GM23338 (cell line): ENCODE results near the gene KHSRP. TPM values are rescaled to one million over a fixed set of nuclear protein-coding genes. Genes with fewer than 3 reads are reported as not detected.

Experiments used
- ATAC-seq: fragments of 200-7000 bp; cut with Tn5 transposase; 3 replicates; pipeline ENCODE4 v1.9.1; 2020
- DNase-seq: peaks from one replicate; pipeline ENCODE4 v3.0.0-alpha.2; 2015; ENCODE audit warnings: low spot score
- H2AFZ ChIP-seq: fragments of 200-600 bp; sonication (generic); 2 replicates; pipeline ENCODE4 v1.8.0; 2016; ENCODE audit warnings: antibody characterized with exemption, mild to moderate bottlenecking, moderate library complexity
- H3F3A ChIP-seq: fragments of 200-600 bp; sonication (generic); replicated peaks from 2 replicates; pipeline ENCODE4 v1.8.0; 2017; ENCODE audit warnings: antibody characterized with exemption, mixed run types, low read depth
- H3K27ac ChIP-seq: fragments of 200-600 bp; sonication (generic); 2 replicates; pipeline ENCODE4 v1.6.1; 2016; ENCODE audit warnings: low read depth
- H3K27me3 ChIP-seq: fragments of 200-600 bp; sonication (generic); 2 replicates; pipeline ENCODE4 v1.8.0; 2016; ENCODE audit warnings: mild to moderate bottlenecking, mixed run types, moderate library complexity; ENCODE audit not compliant: insufficient read depth
- H3K36me3 ChIP-seq: fragments of 200-600 bp; sonication (generic); 2 replicates; pipeline ENCODE4 v1.8.0; 2016; ENCODE audit warnings: mild to moderate bottlenecking; ENCODE audit not compliant: insufficient read depth
- H3K4me1 ChIP-seq: fragments of 200-600 bp; sonication (generic); 2 replicates; pipeline ENCODE4 v1.8.0; 2016; ENCODE audit warnings: mild to moderate bottlenecking, moderate library complexity; ENCODE audit not compliant: insufficient read depth
- H3K4me2 ChIP-seq: fragments of 200-600 bp; sonication (generic); 2 replicates; pipeline ENCODE4 v1.7.1; 2017; ENCODE audit warnings: mixed run types
- H3K4me3 ChIP-seq: fragments of 200-600 bp; sonication (generic); 2 replicates; pipeline ENCODE4 v1.6.1; 2016; ENCODE audit warnings: mixed run types
- H3K79me2 ChIP-seq: fragments of 200-600 bp; sonication (generic); replicated peaks from 2 replicates; pipeline ENCODE4 v1.8.0; 2017; ENCODE audit warnings: mild to moderate bottlenecking; ENCODE audit not compliant: insufficient read depth
- H3K9me2 ChIP-seq: fragments of 200-600 bp; sonication (generic); 2 replicates; pipeline ENCODE4 v1.8.0; 2017; ENCODE audit not compliant: insufficient read depth
- H4K20me1 ChIP-seq: fragments of 200-600 bp; sonication (generic); replicated peaks from 2 replicates; pipeline ENCODE4 v1.8.0; 2017; ENCODE audit warnings: mild to moderate bottlenecking; ENCODE audit not compliant: insufficient read depth
- H3K27ac Mint-ChIP-seq: 2 replicates; pipeline ENCODE4 v1.8.0; 2020; ENCODE audit warnings: inconsistent platforms, mild to moderate bottlenecking, moderate library complexity, mixed read lengths
- H3K27me3 Mint-ChIP-seq: 3 replicates; pipeline ENCODE4 v1.8.0; 2022; ENCODE audit warnings: low read depth, mild to moderate bottlenecking, moderate library complexity, mixed read lengths, inconsistent platforms; ENCODE audit not compliant: insufficient read depth, poor library complexity
- H3K36me3 Mint-ChIP-seq: 3 replicates; pipeline ENCODE4 v1.8.0; 2021; ENCODE audit warnings: low read depth, mild to moderate bottlenecking, inconsistent platforms, moderate library complexity, mixed read lengths
- H3K4me1 Mint-ChIP-seq: 3 replicates; pipeline ENCODE4 v1.8.0; 2020; ENCODE audit warnings: mild to moderate bottlenecking, inconsistent platforms, mixed read lengths
- H3K4me3 Mint-ChIP-seq: 3 replicates; pipeline ENCODE4 v1.8.0; 2021; ENCODE audit warnings: moderate library complexity, mild to moderate bottlenecking, inconsistent platforms, mixed read lengths
- H3K9me3 Mint-ChIP-seq: 3 replicates; pipeline ENCODE4 v1.8.0; 2020; ENCODE audit warnings: moderate library complexity, mild to moderate bottlenecking, inconsistent platforms, mixed read lengths
- CREB1 ChIP-seq: fragments of 250-450 bp; sonication (Bioruptor Pico); IDR thresholded peaks from 2 replicates; pipeline ENCODE4 v1.5.0; 2020; ENCODE audit warnings: low read depth, mild to moderate bottlenecking, moderate library complexity
- EZH2 ChIP-seq: fragments of 200-600 bp; sonication (generic); IDR thresholded peaks from one replicate; pipeline ENCODE4 v1.8.0; 2017; ENCODE audit warnings: antibody characterized with exemption, mild to moderate bottlenecking, low read depth; ENCODE audit not compliant: unreplicated experiment
- EZH2phosphoT487 ChIP-seq: fragments of 200-600 bp; sonication (generic); IDR thresholded peaks from one replicate; pipeline ENCODE4 v1.8.1; 2018; ENCODE audit warnings: antibody characterized with exemption; ENCODE audit not compliant: unreplicated experiment
- JUNB ChIP-seq: IDR thresholded peaks from one replicate; pipeline ENCODE4 v1.6.1; 2016; ENCODE audit warnings: antibody characterized with exemption; ENCODE audit not compliant: unreplicated experiment
- NANOG ChIP-seq: IDR thresholded peaks from 2 replicates; pipeline ENCODE4 v1.6.1; 2016; ENCODE audit warnings: antibody characterized with exemption, borderline replicate concordance
- POLR2AphosphoS5 ChIP-seq: IDR thresholded peaks from 2 replicates; pipeline ENCODE4 v1.6.1; 2016; ENCODE audit warnings: antibody characterized with exemption, low read depth
- STAT1 ChIP-seq: IDR thresholded peaks from one replicate; pipeline ENCODE4 v1.6.1; 2016; ENCODE audit warnings: antibody characterized with exemption; ENCODE audit not compliant: unreplicated experiment
- ZNF114 ChIP-seq: fragments of 250-450 bp; sonication (Bioruptor Pico); IDR thresholded peaks from 2 replicates; pipeline ENCODE4 v1.5.0; 2020; ENCODE audit warnings: mild to moderate bottlenecking, moderate library complexity
- ZNF331 ChIP-seq: fragments of 250-450 bp; sonication (Bioruptor Pico); IDR thresholded peaks from 2 replicates; pipeline ENCODE4 v1.5.0; 2020; ENCODE audit warnings: low read depth, mild to moderate bottlenecking, moderate library complexity
- polyA plus RNA-seq: library from polyadenylated mRNA; unstranded; fragments of >200 nt; fragmentation: Nextera tagmentation; extraction: Ambion mirVana; gene quantifications from 2 replicates; pipeline ENCODE4 v1.2.1, GENCODE V29; 2016
- total RNA-seq: library from RNA; depleted of rRNA; stranded (reverse); fragments of >200 nt; shearing (Covaris generic); gene quantifications from 2 replicates; pipeline ENCODE4 v1.2.3, GENCODE V29; 2014
- TF ChIP-seq, protein P1 (sequence below): IDR thresholded peaks from one replicate; pipeline ENCODE4 v1.6.1; 2018; ENCODE audit warnings: antibody characterized with exemption; ENCODE audit not compliant: unreplicated experiment
- TF ChIP-seq, protein P2 (sequence below): IDR thresholded peaks from 2 replicates; pipeline ENCODE4 v1.6.1; 2016; ENCODE audit warnings: antibody characterized with exemption
- TF ChIP-seq, protein P3 (sequence below): fragments of 250-450 bp; sonication (Bioruptor Pico); IDR thresholded peaks from 2 replicates; pipeline ENCODE4 v1.5.0; 2020; ENCODE audit warnings: mild to moderate bottlenecking, moderate library complexity
- TF ChIP-seq, protein P4 (sequence below), 2 experiments: fragments of 200-600 bp in 1 of 2; sonication (generic) in 1 of 2; conservative IDR thresholded peaks; 2 replicates each; pipeline versions ENCODE4 v1.5.1 to v1.6.1; 2016 to 2017; ENCODE audit warnings: antibody characterized with exemption in 2 of 2, low read depth in 2 of 2, mild to moderate bottlenecking in 2 of 2, moderate library complexity in 1 of 2

The KHSRP gene
- total and polyA plus RNA-seq, 2 experiments from 2014 or later: 129 to 359 TPM

DNA sequence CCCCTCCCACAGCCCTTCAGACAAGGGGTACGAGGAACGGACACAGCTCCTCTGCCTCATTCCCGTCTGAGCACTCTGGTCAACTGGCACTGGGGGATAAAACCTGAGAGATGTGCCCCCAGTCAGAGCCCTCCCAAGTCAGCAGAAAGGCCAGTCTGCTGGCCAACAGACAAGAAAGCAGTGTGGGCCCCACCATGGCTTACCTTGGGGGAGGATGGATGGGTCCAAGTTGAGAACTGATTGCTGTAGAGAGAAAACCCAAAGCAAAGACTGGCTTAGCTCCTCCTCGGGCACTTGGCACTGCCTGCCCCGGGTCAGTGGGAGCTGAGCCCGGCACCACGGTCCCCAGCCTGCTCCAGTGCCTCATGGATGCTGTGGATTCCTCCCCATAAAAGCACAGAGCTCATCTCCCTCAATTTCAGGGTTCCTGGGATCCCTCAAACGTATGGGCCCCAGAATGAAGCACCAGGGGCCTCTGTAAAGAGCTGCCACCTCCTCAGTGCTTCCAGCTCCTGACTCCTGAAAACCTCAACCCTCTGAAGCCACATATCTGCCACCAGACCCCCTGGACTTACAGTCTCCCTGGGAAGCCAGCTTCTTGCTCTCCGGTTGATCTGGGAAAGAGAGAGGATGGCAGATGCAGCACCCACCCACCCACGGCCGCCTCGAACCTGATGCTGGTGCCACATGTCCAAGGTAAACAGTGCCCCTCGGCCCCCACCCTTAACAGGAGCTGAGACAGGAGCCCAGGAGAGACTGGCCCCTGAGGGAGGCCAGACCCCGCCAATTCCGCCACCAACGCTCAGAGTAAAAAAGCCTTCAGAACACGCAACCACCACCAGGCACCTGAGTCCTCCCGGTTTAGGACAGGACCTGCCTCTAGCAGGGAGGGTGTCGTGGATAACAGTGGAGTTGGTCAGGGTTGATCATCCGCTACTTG lies 3.3 kb downstream of the KHSRP start:
- H3K27ac Mint-ChIP-seq: no peak overlapping the region
- Histone ChIP-seq H3K4me1 (peaks cover 8% of the 10 kb centered on the region; the same call in 1 of the 2 replicates), H3K27me3 (no peaks in the 10 kb centered on the region), H2AFZ (no peak overlapping the region), H3F3A (0 out of 2 replicates have a peak, but pooled peaks cover 9% of the 10 kb centered on the region), H3K27ac (peak overlapping the region; percentile 19; the same call in 1 of the 2 replicates), H3K79me2 (peaks cover 60% of the 10 kb centered on the region), H3K36me3 (peaks cover 43% of the 10 kb centered on the region), H3K4me2 (no peak overlapping the region), H3K4me3 (no peak overlapping the region), H3K9me2 (peaks cover 7% of the 10 kb centered on the region; the same call in 1 of the 2 replicates), H4K20me1 (peaks cover 42% of the 10 kb centered on the region)
- DNase-seq (no peak), ATAC-seq (no peak)
- H3K4me3 Mint-ChIP-seq: no peak overlapping the region; the same call in 2 of the 3 replicates
- H3K9me3 Mint-ChIP-seq: peaks cover 9% of the 10 kb centered on the region
- peaks cover 19% of the 10 kb centered on the region for H3K27me3 Mint-ChIP-seq
- H3K36me3 Mint-ChIP-seq: peaks cover 83% of the 10 kb centered on the region
- TF ChIP-seq CREB1 (CRISPR knock-in tag) (no peak), ZNF331 (CRISPR knock-in tag) (no peak), EZH2phosphoT487 (no peak), STAT1 (no peak), NANOG (no peak), ZNF114 (CRISPR knock-in tag) (no peak), JUNB (no peak), POLR2AphosphoS5 (no peak), EZH2 (no peak)
- TF ChIP-seq, protein P1, sequence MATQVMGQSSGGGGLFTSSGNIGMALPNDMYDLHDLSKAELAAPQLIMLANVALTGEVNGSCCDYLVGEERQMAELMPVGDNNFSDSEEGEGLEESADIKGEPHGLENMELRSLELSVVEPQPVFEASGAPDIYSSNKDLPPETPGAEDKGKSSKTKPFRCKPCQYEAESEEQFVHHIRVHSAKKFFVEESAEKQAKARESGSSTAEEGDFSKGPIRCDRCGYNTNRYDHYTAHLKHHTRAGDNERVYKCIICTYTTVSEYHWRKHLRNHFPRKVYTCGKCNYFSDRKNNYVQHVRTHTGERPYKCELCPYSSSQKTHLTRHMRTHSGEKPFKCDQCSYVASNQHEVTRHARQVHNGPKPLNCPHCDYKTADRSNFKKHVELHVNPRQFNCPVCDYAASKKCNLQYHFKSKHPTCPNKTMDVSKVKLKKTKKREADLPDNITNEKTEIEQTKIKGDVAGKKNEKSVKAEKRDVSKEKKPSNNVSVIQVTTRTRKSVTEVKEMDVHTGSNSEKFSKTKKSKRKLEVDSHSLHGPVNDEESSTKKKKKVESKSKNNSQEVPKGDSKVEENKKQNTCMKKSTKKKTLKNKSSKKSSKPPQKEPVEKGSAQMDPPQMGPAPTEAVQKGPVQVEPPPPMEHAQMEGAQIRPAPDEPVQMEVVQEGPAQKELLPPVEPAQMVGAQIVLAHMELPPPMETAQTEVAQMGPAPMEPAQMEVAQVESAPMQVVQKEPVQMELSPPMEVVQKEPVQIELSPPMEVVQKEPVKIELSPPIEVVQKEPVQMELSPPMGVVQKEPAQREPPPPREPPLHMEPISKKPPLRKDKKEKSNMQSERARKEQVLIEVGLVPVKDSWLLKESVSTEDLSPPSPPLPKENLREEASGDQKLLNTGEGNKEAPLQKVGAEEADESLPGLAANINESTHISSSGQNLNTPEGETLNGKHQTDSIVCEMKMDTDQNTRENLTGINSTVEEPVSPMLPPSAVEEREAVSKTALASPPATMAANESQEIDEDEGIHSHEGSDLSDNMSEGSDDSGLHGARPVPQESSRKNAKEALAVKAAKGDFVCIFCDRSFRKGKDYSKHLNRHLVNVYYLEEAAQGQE: no peak
- TF ChIP-seq, protein P2, sequence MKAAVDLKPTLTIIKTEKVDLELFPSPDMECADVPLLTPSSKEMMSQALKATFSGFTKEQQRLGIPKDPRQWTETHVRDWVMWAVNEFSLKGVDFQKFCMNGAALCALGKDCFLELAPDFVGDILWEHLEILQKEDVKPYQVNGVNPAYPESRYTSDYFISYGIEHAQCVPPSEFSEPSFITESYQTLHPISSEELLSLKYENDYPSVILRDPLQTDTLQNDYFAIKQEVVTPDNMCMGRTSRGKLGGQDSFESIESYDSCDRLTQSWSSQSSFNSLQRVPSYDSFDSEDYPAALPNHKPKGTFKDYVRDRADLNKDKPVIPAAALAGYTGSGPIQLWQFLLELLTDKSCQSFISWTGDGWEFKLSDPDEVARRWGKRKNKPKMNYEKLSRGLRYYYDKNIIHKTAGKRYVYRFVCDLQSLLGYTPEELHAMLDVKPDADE: no peak
- TF ChIP-seq, protein P3, sequence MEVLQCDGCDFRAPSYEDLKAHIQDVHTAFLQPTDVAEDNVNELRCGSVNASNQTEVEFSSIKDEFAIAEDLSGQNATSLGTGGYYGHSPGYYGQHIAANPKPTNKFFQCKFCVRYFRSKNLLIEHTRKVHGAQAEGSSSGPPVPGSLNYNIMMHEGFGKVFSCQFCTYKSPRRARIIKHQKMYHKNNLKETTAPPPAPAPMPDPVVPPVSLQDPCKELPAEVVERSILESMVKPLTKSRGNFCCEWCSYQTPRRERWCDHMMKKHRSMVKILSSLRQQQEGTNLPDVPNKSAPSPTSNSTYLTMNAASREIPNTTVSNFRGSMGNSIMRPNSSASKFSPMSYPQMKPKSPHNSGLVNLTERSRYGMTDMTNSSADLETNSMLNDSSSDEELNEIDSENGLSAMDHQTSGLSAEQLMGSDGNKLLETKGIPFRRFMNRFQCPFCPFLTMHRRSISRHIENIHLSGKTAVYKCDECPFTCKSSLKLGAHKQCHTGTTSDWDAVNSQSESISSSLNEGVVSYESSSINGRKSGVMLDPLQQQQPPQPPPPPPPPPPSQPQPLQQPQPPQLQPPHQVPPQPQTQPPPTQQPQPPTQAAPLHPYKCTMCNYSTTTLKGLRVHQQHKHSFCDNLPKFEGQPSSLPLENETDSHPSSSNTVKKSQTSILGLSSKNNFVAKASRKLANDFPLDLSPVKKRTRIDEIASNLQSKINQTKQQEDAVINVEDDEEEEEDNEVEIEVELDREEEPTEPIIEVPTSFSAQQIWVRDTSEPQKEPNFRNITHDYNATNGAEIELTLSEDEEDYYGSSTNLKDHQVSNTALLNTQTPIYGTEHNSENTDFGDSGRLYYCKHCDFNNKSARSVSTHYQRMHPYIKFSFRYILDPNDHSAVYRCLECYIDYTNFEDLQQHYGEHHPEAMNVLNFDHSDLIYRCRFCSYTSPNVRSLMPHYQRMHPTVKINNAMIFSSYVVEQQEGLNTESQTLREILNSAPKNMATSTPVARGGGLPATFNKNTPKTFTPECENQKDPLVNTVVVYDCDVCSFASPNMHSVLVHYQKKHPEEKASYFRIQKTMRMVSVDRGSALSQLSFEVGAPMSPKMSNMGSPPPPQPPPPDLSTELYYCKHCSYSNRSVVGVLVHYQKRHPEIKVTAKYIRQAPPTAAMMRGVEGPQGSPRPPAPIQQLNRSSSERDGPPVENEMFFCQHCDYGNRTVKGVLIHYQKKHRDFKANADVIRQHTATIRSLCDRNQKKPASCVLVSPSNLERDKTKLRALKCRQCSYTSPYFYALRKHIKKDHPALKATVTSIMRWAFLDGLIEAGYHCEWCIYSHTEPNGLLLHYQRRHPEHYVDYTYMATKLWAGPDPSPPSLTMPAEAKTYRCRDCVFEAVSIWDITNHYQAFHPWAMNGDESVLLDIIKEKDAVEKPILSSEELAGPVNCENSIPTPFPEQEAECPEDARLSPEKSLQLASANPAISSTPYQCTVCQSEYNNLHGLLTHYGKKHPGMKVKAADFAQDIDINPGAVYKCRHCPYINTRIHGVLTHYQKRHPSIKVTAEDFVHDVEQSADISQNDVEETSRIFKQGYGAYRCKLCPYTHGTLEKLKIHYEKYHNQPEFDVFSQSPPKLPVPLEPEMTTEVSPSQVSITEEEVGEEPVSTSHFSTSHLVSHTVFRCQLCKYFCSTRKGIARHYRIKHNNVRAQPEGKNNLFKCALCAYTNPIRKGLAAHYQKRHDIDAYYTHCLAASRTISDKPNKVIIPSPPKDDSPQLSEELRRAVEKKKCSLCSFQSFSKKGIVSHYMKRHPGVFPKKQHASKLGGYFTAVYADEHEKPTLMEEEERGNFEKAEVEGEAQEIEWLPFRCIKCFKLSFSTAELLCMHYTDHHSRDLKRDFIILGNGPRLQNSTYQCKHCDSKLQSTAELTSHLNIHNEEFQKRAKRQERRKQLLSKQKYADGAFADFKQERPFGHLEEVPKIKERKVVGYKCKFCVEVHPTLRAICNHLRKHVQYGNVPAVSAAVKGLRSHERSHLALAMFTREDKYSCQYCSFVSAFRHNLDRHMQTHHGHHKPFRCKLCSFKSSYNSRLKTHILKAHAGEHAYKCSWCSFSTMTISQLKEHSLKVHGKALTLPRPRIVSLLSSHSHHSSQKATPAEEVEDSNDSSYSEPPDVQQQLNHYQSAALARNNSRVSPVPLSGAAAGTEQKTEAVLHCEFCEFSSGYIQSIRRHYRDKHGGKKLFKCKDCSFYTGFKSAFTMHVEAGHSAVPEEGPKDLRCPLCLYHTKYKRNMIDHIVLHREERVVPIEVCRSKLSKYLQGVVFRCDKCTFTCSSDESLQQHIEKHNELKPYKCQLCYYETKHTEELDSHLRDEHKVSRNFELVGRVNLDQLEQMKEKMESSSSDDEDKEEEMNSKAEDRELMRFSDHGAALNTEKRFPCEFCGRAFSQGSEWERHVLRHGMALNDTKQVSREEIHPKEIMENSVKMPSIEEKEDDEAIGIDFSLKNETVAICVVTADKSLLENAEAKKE (CRISPR knock-in tag): no peak
- TF ChIP-seq, protein P4, sequence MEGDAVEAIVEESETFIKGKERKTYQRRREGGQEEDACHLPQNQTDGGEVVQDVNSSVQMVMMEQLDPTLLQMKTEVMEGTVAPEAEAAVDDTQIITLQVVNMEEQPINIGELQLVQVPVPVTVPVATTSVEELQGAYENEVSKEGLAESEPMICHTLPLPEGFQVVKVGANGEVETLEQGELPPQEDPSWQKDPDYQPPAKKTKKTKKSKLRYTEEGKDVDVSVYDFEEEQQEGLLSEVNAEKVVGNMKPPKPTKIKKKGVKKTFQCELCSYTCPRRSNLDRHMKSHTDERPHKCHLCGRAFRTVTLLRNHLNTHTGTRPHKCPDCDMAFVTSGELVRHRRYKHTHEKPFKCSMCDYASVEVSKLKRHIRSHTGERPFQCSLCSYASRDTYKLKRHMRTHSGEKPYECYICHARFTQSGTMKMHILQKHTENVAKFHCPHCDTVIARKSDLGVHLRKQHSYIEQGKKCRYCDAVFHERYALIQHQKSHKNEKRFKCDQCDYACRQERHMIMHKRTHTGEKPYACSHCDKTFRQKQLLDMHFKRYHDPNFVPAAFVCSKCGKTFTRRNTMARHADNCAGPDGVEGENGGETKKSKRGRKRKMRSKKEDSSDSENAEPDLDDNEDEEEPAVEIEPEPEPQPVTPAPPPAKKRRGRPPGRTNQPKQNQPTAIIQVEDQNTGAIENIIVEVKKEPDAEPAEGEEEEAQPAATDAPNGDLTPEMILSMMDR (conservative IDR thresholded peaks at IDR 0.05; ENCODE audit: low read depth in 2 of 2): no peak
- H3K4me1 Mint-ChIP-seq: peaks cover 13% of the 10 kb centered on the region
